NCI-H146 treated with DMSO at 0.1 percent for 48 hours (cell line): ENCODE data around the gene ZBTB48.
"Not testable (repeated sequence)": the region's sequence is repeated elsewhere in the genome, so short reads cannot be mapped to it uniquely, and the experiment has no call there.

Source experiments
- DNase-seq: peaks from one replicate; lab custom pipeline; 2025; ENCODE audit not compliant: unreplicated experiment; lab: John Stamatoyannopoulos, UW

Gene ZBTB48

DNA sequence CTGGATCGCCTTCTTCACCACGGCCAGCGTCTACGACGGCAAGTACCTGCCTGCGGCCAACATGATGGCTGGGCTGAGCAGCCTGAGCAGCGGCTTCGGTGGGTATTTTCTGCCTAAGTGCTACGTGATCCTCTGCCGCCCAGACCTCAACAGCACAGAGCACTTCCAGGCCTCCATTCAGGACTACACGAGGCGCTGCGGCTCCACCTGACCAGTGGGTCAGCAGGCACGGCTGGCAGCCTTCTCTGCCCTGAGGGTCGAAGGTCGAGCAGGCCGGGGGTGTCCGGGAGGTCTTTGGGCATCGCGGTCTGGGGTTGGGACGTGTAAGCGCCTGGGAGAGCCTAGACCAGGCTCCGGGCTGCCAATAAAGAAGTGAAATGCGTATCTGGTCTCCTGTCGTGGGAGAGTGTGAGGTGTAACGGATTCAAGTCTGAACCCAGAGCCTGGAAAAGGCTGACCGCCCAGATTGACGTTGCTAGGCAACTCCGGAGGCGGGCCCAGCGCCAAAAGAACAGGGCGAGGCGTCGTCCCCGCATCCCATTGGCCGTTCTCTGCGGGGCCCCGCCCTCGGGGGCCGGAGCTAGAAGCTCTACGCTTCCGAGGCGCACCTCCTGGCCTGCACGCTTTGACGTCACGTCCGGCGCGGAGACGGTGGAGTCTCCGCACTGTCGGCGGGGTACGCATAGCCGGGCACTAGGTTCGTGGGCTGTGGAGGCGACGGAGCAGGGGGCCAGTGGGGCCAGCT is at the start of gene ZBTB48:
TSS of gene ZBTB48 (plus strand) at position 621 of the 745 bp plus-strand sequence. CDS start 616 bp downstream, outside the sequence.
- peak; percentile 76 for DNase-seq

GRCh38 chr1:6530504-6531160 is 49.2 kb upstream of the ZBTB48 start:
- no peak for DNase-seq

GRCh38 chr1:6531996-6532395 is 47.8 kb upstream of the ZBTB48 start:
- DNase-seq = no peak

GRCh38 chr1:6534248-6534822 is 45.5 kb upstream of the ZBTB48 start:
- DNase-seq = no peak

GRCh38 chr1:6535214-6535613 is 44.6 kb upstream of the ZBTB48 start:
- no peak for DNase-seq

GRCh38 chr1:6536291-6536690 is 43.5 kb upstream of the ZBTB48 start:
- DNase-seq = no peak

- DNase-seq = no peak
Observed at GRCh38 chr1:6538956-6539355, 40.8 kb upstream of the ZBTB48 start.

GRCh38 chr1:6544831-6545230 is 35.0 kb upstream of the ZBTB48 start:
- no peak for DNase-seq

- DNase-seq = no peak
Observed at GRCh38 chr1:6545276-6546112, 34.3 kb upstream of the ZBTB48 start.

DNA sequence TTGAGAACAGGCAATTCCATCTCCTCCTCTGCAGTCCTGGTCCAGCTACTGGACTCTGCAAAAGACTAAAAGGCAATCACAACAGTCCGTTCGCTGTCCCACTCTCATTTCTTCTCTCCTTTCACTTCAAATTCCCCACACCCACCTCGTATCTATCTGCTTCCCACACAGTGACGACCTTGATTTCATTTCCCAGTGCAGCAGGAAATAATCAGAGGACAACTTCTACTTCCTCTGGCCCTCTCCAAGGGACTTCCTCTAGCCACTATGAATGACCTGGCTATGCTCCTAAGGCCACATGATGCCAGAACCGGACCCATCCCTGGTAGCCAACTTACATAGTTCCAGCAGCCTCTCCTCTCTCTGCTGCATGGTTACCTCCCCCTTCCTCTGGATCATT is 33.5 kb upstream of the ZBTB48 start:
- no peak for DNase-seq

- DNase-seq = no peak
Observed at GRCh38 chr1:6547301-6547700, 32.5 kb upstream of the ZBTB48 start.

DNA sequence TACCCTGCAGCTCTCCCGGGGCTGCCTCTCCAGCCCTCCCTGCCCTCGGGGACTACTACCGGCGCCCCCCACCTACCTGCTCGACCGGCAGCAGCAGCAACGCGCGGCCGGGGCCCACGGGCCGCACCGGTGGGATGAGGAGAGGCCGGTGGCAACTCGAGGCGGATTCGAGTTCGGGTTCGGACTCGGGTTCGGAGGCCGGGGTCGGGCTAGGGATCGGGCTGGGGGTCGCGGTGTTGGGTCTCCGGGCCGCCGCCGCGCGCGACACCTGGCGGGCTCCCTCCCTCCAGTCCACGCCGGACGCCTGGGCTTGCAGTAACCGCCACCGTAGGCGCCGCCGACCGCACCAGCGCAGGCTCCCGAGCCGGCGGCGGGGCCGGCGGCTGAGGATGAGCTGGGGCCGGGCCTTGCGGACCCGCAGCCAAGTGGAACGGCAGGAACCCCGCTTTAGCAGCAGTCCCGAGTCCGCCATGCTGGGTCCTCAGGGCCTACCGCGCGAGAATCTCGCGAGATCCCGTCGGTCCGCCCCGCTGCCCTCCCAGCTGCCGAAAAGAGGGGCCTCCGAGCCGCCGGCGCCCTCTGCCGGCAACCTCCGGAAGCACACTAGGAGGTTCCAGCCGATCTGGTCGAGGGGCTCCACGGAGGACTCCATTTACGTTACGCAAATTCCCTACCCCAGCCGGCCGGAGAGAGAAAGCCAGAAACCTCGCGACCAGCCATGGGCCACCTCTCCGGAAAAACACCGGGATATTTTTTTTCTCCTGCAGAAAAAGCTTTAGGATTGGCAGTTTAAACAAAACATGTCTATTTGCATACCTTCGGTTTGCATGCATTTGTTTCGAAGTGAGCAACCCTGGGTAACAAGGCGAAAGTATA is 25.5 kb upstream of the ZBTB48 start, which contains the start of gene NOL9:
TSS of gene NOL9 (minus strand) at position 483 of the 876 bp plus-strand sequence. CDS start at position 472, 11 bp downstream.
- DNase-seq = peak; percentile 43

DNA sequence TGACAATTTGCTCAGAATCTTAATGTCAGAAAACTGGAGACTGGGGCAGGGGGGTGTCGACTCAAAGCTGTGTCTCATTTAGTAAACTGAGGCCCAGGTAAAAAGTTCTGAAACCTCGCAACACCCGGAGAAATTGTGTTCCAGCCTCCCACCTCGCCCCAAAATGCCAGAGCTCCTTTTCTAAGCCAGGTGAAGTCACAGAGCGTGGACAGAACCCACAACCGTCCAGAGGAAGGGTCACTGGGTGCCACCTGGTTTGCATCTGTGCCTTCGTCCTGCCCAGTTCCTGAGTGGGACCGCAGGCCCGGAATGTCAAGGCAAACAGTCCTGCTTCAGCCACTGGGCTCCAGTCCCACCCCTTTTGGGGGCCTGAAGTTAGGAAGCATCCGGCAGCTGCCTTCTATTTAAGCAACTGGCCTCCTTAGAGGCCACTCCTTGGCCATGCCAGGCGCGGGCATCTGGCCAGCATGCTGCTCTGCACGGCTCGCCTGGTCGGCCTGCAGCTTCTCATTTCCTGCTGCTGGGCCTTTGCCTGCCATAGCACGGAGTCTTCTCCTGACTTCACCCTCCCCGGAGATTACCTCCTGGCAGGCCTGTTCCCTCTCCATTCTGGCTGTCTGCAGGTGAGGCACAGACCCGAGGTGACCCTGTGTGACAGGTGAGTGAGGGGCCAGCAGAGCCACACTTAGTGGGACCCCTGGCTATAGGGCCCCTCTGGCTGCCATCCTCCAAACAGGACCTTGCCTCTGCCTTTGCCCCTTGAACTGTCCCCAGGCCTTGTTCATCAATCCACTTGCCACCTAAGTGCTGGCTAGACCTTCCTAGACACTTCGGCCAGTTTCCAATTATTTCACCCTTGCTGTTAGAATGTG is 24.7 kb upstream of the ZBTB48 start, which contains the start of gene TAS1R1:
TSS of gene TAS1R1 (plus strand) at position 401 of the 872 bp plus-strand sequence. CDS start at position 468, 67 bp downstream.
- no peak for DNase-seq

DNA sequence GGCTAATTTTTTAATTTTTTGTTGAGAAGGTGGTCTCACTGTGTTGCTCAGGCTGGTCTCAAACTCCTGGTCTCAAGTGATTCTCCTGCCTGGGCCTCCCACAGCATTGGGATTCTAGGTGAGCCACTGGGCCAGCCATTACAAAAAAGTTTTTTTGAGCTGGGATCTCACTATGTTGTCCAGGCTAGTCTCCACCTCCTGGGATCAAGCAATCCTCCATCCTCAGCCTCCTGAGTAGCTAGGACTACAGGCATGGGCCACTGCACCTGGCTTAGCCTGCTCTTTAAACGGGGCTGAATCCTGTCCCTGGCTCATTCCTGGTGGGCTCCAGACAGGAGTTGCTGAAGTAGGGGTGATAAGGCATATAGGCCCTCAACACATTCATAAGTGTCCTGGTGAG is 22.2 kb upstream of the ZBTB48 start:
- no peak for DNase-seq

DNA sequence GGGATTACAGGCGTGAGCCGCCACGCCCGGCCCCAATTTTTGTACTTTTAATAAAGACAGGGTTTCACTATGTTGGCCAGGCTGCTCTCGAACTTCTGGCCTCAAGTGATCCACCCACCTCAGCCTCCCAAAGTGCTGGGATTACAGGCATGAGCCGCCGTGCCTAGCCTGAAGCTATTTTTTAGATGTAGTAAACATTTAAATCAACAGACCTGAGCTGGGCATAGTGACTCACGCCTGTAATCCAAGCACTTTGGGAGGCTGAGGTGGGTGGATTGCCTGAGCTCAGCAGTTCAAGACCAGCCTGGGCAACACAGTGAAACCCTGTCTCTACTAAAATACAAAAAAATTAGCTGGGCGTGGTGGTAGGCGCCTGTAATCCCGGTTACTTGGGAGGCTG is 20.6 kb upstream of the ZBTB48 start:
- DNase-seq = not testable (repeated sequence)

GRCh38 chr1:6560267-6560666 is 19.5 kb upstream of the ZBTB48 start:
- no peak for DNase-seq

DNA sequence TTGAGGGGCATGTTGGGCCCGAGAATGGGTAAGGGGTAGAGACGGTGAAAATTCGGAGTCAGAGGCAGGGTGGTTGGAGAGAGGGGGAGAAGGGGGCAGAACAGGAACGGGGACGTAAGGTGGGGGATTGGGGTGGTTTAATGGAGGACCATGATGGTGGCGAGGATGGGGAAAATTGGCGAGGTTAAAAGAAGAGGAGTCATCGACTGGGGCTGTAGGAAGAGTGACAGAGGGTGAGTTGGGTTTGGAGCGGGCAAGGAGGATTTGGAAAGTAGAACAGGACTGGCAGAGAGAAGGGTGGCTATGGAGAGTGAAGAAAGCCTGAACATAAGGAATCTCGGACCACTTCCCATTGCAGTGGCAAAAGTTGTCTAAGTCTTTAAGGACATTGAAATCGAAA is 10.8 kb upstream of the ZBTB48 start:
- DNase-seq = no peak

DNA sequence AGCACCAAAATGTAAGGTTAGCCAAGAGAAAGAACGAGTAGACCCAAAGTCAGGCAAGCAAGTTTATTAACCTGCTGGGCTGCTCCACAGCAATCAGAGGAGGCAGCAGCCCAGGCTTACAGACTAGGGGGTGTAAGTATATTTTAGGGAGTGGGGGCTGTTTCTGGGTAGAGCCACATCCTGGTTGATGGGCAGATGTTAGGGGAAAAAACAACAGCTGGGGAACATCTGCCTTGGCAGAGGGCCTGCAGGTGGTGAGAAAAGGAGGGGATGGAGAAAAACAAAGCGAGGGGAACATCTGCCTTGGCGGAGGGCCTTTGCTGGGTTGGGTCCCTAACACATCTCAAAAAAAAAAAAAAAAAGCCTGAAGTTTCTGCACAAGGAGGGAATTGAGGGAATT is 9.7 kb upstream of the ZBTB48 start:
- no peak for DNase-seq

DNA sequence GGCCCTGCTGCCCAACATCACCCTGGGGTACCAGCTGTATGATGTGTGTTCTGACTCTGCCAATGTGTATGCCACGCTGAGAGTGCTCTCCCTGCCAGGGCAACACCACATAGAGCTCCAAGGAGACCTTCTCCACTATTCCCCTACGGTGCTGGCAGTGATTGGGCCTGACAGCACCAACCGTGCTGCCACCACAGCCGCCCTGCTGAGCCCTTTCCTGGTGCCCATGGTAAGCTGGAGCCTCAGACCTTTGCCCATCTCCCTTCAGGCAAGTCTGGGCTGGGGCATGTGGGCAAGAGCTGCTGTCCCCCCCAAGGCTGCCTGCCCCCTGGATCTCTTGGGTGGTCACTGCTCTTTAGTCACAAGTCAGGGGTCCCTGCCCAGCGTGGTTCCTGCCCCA is 8.8 kb upstream of the ZBTB48 start:
- DNase-seq = no peak
